NCI-H446 (cell line): Measurements from ENCODE around the gene PRKCI.
A peak's percentile ranks its signal among the peaks of the same experiment; 100 is the strongest.
"Not testable (repeated sequence)": the region's sequence is repeated elsewhere in the genome, so short reads cannot be mapped to it uniquely, and the experiment has no call there.

Experiments
- DNase-seq, 2 experiments: peaks; one replicate each; lab custom pipeline; 2025; lab: John Stamatoyannopoulos, UW

The PRKCI gene

GRCh38 chr3:170296703-170297102 is 74.5 kb downstream of the PRKCI start:
- DNase-seq, result no peak

- DNase-seq, result no peak
Measured at GRCh38 chr3:170301405-170301804, 79.2 kb downstream of the PRKCI start.

- DNase-seq, result no peak
Measured at GRCh38 chr3:170302008-170302407, 79.8 kb downstream of the PRKCI start.

DNA sequence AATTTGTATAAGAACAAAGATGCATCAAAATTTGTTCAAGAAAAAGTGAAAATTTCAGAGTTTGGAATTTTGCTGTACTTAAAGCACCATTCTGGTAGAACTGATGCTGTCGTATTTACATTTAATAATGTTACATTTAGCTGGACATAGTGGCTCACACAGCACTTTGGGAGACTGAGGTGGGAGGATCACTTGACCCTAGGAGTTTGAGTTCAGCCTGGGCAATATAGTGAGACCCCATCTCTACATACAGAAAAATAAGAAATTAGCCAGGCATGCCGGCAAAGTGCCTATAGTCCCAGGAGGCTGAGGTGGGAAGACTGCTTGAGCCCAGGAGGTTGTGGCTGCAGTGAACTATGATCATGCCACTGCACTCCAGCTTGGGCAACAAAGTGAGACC is 83.8 kb downstream of the PRKCI start:
- DNase-seq, result no peak

DNA sequence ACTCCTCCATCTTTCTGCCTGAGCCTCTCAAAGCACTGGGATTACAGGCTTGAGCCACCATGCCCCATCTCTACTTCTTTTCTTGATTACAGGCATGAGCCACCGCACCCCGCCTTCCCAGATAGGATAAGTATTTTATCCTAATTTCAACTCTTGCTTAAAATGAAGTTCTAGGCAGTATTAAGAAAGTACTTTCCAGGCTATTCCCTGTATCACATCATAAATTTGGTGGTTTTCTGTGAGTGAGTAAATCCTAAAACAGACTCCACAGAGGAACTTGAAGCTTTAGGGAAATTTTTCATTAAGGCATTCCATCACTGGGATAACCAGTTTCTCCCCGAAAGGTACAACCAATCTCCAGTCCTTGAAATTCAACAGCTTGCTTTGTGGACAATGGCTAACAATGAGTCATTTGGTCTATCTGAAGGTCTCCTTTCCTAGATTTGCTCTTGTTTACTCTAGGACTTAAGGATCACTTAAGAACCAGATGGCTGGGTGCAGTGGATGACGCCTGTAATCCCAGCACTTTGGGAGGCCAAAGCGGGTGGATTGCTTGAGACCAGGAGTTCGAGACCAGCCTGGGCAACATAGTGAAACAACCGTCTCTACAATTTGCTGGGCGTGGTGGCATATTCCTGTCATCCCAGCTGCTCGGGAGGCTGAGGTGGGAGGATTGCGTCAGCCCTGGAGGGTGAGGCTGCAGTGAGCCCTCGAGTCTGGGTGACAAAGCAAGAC is 85.6 kb downstream of the PRKCI start:
- no peak for DNase-seq

DNA sequence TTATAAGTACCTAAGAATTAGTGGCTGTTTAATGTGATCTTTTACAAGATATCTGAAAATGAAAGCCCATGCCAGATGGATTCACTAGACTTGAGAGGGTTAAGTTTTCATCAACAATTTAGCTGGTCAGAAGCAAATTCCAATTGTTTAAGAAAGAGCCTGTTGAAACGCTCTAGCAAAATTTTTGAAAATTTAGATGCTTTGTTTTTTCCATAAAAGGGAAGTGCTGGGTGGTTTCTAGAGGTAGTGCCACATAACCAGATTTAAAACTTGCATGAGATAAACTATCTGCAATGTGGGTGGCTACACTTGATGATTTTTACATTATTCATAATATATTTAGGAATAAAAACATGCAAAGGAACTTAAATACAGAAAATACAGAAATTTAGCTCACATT is 86.8 kb downstream of the PRKCI start:
- DNase-seq, result no peak

- no peak for DNase-seq
Measured at GRCh38 chr3:170317954-170318353, 95.7 kb downstream of the PRKCI start.

DNA sequence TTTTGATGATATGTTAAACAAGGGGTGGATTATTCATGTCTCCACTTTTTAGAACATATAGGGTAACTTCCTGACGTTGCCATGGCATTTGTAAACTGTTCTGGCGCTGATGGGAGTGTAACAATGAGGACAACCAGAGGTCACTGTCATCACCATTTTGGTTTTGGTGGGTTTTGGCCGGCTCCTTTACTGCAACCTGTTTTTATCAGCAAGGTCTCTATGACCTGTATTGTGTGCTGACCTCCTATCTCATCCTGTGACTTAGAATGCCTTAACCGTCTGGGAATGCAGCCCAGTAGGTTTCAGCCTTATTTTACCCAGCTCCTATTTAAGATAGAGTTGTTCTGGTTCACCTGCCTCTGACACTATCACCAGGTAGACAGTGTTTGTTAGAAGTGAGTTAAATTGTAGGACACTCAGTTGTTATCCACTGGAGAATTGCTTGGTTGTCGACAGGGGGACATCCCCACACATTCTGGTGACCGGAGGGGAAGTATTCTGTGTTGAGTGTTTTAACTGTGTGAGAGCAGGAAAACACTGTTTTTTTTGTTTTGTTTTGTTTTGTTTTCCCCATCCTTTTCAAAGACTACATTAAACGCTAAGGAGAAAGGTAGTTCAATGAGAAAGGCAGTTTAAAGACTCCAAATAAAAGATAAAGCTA is 98.4 kb downstream of the PRKCI start:
- DNase-seq, result no peak

DNA sequence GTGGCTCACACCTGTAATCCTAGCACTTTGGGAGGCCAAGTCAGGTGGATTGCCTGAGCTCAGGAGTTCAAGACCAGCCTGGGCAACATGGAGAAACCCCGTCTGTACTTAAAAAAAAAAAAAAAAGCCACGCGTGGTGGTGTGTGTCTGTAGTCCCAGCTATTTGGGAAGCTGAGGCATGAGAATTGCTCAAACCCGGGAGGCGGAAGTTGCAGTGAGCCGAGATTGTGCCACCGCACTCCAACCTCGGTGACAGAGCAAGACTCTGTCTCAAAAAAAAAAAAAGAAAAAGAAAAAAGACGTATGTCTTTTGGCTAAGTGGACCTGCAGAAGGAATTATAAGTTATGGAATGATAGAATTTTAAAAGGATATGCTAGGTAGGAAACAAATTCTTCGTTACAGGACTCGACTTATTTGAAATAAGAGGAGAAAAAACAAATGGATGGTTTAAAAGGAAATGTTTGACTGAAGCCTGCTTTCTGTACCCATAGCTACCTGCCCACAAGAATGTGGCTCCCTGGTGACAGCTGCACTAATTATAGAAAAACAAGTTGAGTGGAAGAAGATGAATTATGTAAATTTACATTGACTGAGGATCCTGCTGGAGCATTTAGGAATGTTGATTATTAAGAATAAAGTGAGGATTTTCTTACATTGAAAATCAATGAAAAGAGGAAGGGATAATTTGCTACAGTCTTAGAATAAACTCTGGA is 99.3 kb downstream of the PRKCI start:
- no peak for DNase-seq

GRCh38 chr3:170322566-170323269 is 100.5 kb downstream of the PRKCI start:
- no peak for DNase-seq

DNA sequence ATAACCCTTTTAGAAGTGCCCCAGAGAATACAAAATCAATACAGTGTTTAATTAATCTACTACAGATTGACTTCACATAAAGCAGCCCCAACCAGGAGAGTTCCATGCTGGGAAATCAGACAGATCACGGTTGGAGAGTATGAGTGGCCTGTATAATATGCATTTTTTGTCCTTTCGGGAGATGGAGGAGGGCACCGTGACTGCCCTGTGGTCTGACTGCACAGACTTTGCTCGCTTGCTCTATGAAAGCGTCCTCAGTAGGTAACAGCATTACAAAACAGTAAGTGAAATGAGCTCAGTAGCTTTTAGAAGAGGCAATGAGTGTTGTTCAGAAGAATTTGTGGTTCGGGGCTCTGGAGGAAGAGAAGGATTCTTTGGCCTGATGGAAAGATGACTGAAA is 101.1 kb downstream of the PRKCI start:
- no peak for DNase-seq

GRCh38 chr3:170324962-170325361 is 102.7 kb downstream of the PRKCI start:
- no peak for DNase-seq

DNA sequence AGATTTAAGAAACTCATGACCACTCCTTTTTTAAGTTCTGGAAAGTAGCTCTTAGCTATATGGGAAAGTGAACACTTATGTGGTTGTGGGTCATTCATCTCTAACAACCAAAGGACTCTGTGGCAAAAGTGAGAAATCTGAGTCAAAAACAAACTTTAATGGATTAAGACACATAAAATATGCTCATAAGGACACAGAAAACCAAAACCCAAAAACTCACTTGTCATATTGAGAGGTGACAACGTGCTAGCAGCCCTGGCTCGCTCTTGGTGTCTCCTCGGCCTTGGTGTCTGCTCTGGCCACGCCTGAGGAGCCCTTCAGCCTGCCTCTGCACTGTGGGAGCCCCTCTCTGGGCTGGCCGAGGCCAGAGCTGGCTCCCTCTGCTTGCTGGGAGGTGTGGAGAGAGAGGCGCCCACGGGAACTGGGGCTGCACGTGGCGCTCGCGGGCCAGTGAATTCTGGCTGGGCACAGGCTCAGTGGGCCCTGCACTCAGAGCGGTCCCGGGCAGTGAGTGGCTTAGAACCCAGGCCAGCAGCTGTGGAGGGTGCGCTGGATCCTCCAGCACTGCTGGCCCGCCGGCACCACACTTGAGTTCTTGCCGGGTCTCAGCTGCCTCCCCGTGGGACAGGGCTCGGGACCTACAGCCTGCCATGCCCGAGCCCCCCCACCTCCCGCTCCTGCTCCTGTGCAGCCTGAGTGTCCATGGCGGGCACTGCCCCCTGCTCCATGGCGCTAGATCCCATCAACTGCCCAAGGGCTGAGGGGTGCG is 105.0 kb downstream of the PRKCI start:
- no peak for DNase-seq

DNA sequence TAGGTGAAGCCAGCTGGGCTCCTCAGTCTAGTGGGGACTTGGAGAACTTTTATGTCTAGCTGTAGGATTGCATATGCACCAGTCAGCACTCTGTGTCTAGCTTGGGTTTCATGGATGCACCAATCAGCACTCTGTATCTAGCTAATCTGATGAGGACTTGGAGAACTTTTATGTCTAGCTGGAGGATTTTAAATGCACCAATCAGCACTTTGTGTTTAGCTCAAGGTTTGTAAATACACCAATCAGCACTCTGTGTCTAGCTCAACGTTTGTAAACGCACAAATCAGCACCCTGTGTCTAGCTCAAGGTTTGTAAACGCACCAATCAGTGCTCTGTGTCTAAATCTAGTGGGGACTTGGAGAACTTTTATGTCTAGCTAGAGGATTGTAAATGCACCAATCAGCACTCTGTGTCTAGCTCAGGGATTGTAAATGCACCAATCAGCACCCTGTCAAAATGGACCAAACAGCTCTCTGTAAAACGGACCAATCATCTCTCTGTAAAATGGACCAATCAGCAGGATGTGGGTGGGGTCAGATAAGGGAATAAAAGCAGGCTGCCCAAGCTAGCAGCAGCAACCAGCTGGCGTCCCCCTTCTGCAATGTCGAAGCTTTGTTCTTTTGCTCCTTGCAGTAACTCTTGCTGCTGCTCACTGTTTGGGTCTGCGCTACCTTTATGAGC is 105.8 kb downstream of the PRKCI start:
- DNase-seq, result not testable (repeated sequence)

- peak in 1 of 2 experiments; percentile 14 for DNase-seq
Measured at GRCh38 chr3:170330366-170330765, 108.1 kb downstream of the PRKCI start.

DNA sequence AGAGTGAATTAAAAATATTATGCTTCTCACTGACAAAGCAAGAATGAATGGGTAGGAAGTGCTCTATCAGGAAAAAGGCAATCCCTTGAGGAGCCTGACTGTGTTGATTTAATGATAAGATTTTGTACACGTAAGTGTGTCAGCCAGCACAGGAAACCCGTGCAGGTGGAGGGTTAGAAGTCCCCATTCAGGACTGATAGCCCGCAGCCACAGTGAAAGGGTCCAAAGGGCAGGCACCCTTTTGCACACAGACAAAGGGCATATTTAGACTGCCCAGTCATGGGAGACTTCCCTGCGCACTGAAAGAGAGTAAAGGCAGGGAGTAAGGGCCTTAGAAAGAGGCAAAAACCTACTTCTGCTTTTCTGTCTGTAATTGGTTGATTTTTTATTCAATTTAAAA is 108.9 kb downstream of the PRKCI start:
- no peak for DNase-seq

DNA sequence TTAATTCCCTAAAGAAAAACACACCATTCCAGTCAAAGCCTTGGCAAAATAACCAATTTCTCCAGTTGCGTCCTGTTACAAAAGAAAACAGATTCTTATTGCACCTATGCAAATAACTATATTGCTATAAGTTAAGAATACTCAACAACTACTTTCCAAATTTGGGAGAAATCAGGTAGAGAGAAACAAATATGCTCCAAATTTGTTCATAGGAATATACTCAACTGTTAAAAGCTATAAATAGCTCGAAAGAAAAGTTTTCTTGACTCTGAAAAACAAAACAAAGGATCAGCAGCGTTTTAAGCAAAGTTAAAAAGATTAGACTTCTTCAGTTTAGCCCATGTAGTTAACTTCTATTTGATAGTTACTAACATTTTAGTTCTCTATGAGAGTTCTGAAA is 115.2 kb downstream of the PRKCI start:
- no peak for DNase-seq

DNA sequence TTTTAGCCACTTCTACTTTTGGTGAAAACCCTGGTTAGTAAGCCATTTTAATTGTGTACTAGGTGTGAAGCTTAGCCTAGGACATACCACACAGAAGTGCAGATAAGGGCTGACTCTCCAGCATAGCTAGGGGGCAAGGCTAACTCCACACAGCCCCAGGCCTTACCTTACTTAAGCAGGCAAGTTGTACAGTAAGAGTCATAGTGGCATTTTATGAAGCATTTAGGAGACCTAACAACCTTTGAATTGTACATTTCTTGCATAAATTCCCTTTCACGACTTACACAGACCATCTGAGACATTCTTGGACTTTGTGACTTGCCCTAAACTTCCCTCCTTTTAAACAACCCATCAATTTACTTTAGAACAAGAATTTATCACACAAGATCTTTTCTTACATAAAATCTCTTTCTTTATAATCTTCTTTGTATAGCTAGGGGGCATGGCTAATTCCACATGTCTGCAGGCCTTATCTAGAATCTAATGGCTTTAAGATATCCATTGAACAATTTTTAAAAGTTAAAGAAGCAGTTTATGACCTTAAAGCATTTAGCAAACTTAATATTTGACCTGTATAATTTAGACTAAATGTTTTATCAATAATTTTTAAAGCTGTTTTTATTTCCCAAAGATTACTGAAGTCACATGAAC is 116.6 kb downstream of the PRKCI start:
- no peak for DNase-seq

- DNase-seq, result not testable (repeated sequence)
Measured at GRCh38 chr3:170342273-170342672, 120.0 kb downstream of the PRKCI start.

DNA sequence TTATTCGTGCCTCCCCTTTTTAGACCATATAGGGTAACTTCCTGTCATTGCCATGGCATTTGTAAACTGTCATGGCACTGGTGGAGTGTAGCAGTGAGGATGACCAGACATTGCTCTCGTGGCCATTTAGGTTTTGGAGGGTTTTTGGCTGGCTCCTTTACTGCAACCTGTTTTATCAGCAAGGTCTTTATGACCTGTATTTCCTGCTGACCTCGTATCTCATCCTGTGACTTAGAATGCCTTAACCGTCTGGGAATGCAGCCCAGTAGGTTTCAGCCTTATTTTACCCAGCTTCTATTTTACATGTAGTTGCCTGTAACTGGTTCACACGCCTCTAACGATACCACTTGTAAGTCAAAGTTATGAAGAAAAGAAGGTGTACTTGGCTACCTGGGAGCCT is 121.6 kb downstream of the PRKCI start:
- DNase-seq, result not testable (repeated sequence)

- no peak for DNase-seq
Measured at GRCh38 chr3:170344971-170345370, 122.7 kb downstream of the PRKCI start.
